GOT3 (cell line): ENCODE data around the gene GRIK4.

Source experiments
- DNase-seq: peaks from one replicate; lab custom pipeline; 2025; ENCODE audit warnings: mixed read lengths; lab: John Stamatoyannopoulos, UW

The GRIK4 gene

GRCh38 chr11:120707663-120708062, 196.1 kb downstream of the GRIK4 start:
- DNase-seq = no peak

- no peak for DNase-seq
These were observed 197.1 kb downstream of the GRIK4 start for GRCh38 chr11:120708511-120709183.

GRCh38 chr11:120709808-120710207, 198.3 kb downstream of the GRIK4 start:
- no peak for DNase-seq

GRCh38 chr11:120710354-120711131, 199.0 kb downstream of the GRIK4 start:
- no peak for DNase-seq

- no peak for DNase-seq
These were observed 200.5 kb downstream of the GRIK4 start for GRCh38 chr11:120712014-120712413.

GRCh38 chr11:120712881-120713280, 201.3 kb downstream of the GRIK4 start:
- no peak for DNase-seq

GRCh38 chr11:120713296-120713695, 201.7 kb downstream of the GRIK4 start:
- DNase-seq = no peak

- no peak for DNase-seq
These were observed 202.9 kb downstream of the GRIK4 start for GRCh38 chr11:120714438-120714837.

GRCh38 chr11:120715239-120715638, 203.7 kb downstream of the GRIK4 start:
- DNase-seq = no peak

GRCh38 chr11:120717042-120717441, 205.5 kb downstream of the GRIK4 start:
- no peak for DNase-seq

GRCh38 chr11:120717623-120718022, 206.1 kb downstream of the GRIK4 start:
- no peak for DNase-seq

GRCh38 chr11:120718171-120718570, 206.6 kb downstream of the GRIK4 start:
- DNase-seq = no peak

- DNase-seq = no peak
These were observed 207.8 kb downstream of the GRIK4 start for GRCh38 chr11:120719348-120719747.

- DNase-seq = no peak
These were observed 209.2 kb downstream of the GRIK4 start for GRCh38 chr11:120720760-120721159.

- DNase-seq = no peak
These were observed 211.0 kb downstream of the GRIK4 start for GRCh38 chr11:120722524-120722923.

- no peak for DNase-seq
These were observed 212.2 kb downstream of the GRIK4 start for GRCh38 chr11:120723751-120724150.

GRCh38 chr11:120727752-120728151, 216.2 kb downstream of the GRIK4 start:
- no peak for DNase-seq

- no peak for DNase-seq
These were observed 223.5 kb downstream of the GRIK4 start for GRCh38 chr11:120735035-120735434.

GRCh38 chr11:120738516-120739046, 227.0 kb downstream of the GRIK4 start:
- no peak for DNase-seq

GRCh38 chr11:120739780-120740179, 228.2 kb downstream of the GRIK4 start:
- DNase-seq = no peak

GRCh38 chr11:120740380-120740779, 228.8 kb downstream of the GRIK4 start:
- DNase-seq = no peak

GRCh38 chr11:120744016-120744994, 232.8 kb downstream of the GRIK4 start:
- DNase-seq = no peak
